Measurements from ENCODE around the gene DOCK8.

The DOCK8 gene

DNA sequence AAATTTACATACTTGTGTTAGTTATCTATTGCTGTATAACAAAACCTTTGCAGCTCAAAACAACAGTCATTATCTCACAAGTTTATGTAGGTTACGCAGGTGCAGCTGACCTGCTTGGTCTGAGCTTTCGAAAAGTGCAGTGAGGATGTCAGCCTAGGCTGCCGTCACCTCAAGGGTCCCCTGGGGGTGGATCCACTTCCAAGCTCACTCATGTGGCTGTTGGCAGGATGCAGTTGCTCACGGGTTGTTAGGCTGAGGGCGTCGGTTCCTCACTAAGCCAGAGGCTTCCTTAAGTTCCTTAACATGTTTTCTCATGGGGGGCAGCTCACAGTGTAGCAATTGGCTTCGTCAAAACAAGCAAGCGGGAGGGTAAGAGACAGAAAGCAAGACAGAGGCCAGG lies 139.8 kb downstream of the DOCK8 start:
- H3K79me2 ChIP-seq (ENCODE audit: low read length), result no peaks in the 10 kb centered on the region
- H3K9ac ChIP-seq (ENCODE audit: low read length), result no peak overlapping the region
- H3K4me1 ChIP-seq (ENCODE audit: low read length), result no peaks in the 10 kb centered on the region
- DNase-seq, result no peak
- no peaks in the 10 kb centered on the region for H3K9me2 ChIP-seq (replicated peaks; ENCODE audit: insufficient read depth, low read length)
- no peaks in the 10 kb centered on the region; the same call in 1 of the 2 replicates for H3K36me3 ChIP-seq (replicated peaks; ENCODE audit: insufficient read depth, low read length)
- H4K20me1 ChIP-seq (ENCODE audit: insufficient read depth, low read length), result no peaks in the 10 kb centered on the region
- H3K4me2 ChIP-seq (ENCODE audit: low read depth, low read length), result no peak overlapping the region
- H3K27me3 ChIP-seq (replicated peaks; ENCODE audit: insufficient read depth, low read length), result no peaks in the 10 kb centered on the region
- no peaks in the 10 kb centered on the region for H3F3A ChIP-seq (ENCODE audit: insufficient read depth, low read length)
- no peak overlapping the region for H2AFZ ChIP-seq (ENCODE audit: low read length)
- TF ChIP-seq EZH2phosphoT487 (IDR thresholded peaks at IDR 0.05; ENCODE audit: low read length) (no peak), EZH2 (optimal IDR thresholded peaks at IDR 0.05; ENCODE audit: low read depth, low read length) (no peak)
- TF ChIP-seq, protein P1, sequence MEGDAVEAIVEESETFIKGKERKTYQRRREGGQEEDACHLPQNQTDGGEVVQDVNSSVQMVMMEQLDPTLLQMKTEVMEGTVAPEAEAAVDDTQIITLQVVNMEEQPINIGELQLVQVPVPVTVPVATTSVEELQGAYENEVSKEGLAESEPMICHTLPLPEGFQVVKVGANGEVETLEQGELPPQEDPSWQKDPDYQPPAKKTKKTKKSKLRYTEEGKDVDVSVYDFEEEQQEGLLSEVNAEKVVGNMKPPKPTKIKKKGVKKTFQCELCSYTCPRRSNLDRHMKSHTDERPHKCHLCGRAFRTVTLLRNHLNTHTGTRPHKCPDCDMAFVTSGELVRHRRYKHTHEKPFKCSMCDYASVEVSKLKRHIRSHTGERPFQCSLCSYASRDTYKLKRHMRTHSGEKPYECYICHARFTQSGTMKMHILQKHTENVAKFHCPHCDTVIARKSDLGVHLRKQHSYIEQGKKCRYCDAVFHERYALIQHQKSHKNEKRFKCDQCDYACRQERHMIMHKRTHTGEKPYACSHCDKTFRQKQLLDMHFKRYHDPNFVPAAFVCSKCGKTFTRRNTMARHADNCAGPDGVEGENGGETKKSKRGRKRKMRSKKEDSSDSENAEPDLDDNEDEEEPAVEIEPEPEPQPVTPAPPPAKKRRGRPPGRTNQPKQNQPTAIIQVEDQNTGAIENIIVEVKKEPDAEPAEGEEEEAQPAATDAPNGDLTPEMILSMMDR (IDR thresholded peaks at IDR 0.05; ENCODE audit: low read length), result no peak
- H3K4me3 ChIP-seq (ENCODE audit: low read length), result no peak overlapping the region
- H3K27ac ChIP-seq (ENCODE audit: low read length), result no peak overlapping the region
- H3K9me3 ChIP-seq (replicated peaks; ENCODE audit: insufficient read depth, low read length), result no peaks in the 10 kb centered on the region

DNA sequence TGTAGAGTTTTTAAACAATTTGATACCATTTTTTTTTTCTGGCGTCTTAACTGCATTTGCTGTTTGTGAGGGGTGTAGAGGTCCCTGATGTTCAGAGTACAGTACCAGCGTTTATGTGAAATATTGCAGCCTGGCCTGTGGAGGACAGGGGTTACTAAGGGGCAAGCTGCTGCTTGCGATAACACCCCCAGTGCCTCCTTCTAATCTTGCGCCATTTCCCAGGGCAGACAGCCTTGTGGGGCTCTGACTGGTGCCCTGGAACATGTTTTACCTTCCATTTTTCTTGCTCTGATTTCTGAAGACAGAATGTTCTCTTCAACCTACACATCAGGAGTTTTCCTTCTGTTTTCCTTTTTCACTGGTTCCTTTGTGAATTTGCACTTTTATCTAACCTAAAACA lies 142.9 kb downstream of the DOCK8 start:
- Histone ChIP-seq H3K4me2 (ENCODE audit: low read depth, low read length) (no peak overlapping the region), H4K20me1 (ENCODE audit: insufficient read depth, low read length) (no peaks in the 10 kb centered on the region), H3K79me2 (ENCODE audit: low read length) (no peaks in the 10 kb centered on the region), H3K9ac (ENCODE audit: low read length) (no peak overlapping the region), H3K27me3 (replicated peaks; ENCODE audit: insufficient read depth, low read length) (no peaks in the 10 kb centered on the region), H3F3A (ENCODE audit: insufficient read depth, low read length) (no peaks in the 10 kb centered on the region), H3K36me3 (replicated peaks; ENCODE audit: insufficient read depth, low read length) (no peaks in the 10 kb centered on the region; the same call in 1 of the 2 replicates), H3K27ac (ENCODE audit: low read length) (no peak overlapping the region), H3K9me3 (replicated peaks; ENCODE audit: insufficient read depth, low read length) (no peaks in the 10 kb centered on the region), H3K4me1 (ENCODE audit: low read length) (no peaks in the 10 kb centered on the region), H3K9me2 (replicated peaks; ENCODE audit: insufficient read depth, low read length) (no peaks in the 10 kb centered on the region), H2AFZ (ENCODE audit: low read length) (no peak overlapping the region), H3K4me3 (ENCODE audit: low read length) (no peak overlapping the region)
- TF ChIP-seq, protein P1 (IDR thresholded peaks at IDR 0.05; ENCODE audit: low read length), result no peak
- TF ChIP-seq EZH2phosphoT487 (IDR thresholded peaks at IDR 0.05; ENCODE audit: low read length) (no peak), EZH2 (optimal IDR thresholded peaks at IDR 0.05; ENCODE audit: low read depth, low read length) (no peak)
- DNase-seq, result no peak

GRCh38 chr9:362561-363273 lies 148.1 kb downstream of the DOCK8 start:
- Histone ChIP-seq H3K36me3 (replicated peaks; ENCODE audit: insufficient read depth, low read length) (no peaks in the 10 kb centered on the region; the same call in 1 of the 2 replicates), H3K79me2 (ENCODE audit: low read length) (no peaks in the 10 kb centered on the region), H2AFZ (ENCODE audit: low read length) (no peak overlapping the region), H3K27ac (ENCODE audit: low read length) (no peak overlapping the region), H3K9me2 (replicated peaks; ENCODE audit: insufficient read depth, low read length) (no peaks in the 10 kb centered on the region), H4K20me1 (ENCODE audit: insufficient read depth, low read length) (no peaks in the 10 kb centered on the region), H3K9ac (ENCODE audit: low read length) (no peak overlapping the region), H3K4me3 (ENCODE audit: low read length) (no peak overlapping the region), H3K4me1 (ENCODE audit: low read length) (no peaks in the 10 kb centered on the region), H3K4me2 (ENCODE audit: low read depth, low read length) (no peak overlapping the region), H3K9me3 (replicated peaks; ENCODE audit: insufficient read depth, low read length) (no peaks in the 10 kb centered on the region), H3F3A (ENCODE audit: insufficient read depth, low read length) (no peaks in the 10 kb centered on the region), H3K27me3 (replicated peaks; ENCODE audit: insufficient read depth, low read length) (no peaks in the 10 kb centered on the region)
- no peak for DNase-seq
- TF ChIP-seq, protein P1 (IDR thresholded peaks at IDR 0.05; ENCODE audit: low read length), result no peak
- TF ChIP-seq EZH2 (optimal IDR thresholded peaks at IDR 0.05; ENCODE audit: low read depth, low read length) (no peak), EZH2phosphoT487 (IDR thresholded peaks at IDR 0.05; ENCODE audit: low read length) (no peak)
